HG02938 (cell line): ENCODE measurements around the gene RASSF7.

Experiments used
- ATAC-seq: cut with Tn5 transposase; IDR thresholded peaks from one replicate; pipeline ENCODE4 v1.9.1; 2021; ENCODE audit warnings: mild to moderate bottlenecking, moderate library complexity; ENCODE audit not compliant: unreplicated experiment

The RASSF7 gene

DNA sequence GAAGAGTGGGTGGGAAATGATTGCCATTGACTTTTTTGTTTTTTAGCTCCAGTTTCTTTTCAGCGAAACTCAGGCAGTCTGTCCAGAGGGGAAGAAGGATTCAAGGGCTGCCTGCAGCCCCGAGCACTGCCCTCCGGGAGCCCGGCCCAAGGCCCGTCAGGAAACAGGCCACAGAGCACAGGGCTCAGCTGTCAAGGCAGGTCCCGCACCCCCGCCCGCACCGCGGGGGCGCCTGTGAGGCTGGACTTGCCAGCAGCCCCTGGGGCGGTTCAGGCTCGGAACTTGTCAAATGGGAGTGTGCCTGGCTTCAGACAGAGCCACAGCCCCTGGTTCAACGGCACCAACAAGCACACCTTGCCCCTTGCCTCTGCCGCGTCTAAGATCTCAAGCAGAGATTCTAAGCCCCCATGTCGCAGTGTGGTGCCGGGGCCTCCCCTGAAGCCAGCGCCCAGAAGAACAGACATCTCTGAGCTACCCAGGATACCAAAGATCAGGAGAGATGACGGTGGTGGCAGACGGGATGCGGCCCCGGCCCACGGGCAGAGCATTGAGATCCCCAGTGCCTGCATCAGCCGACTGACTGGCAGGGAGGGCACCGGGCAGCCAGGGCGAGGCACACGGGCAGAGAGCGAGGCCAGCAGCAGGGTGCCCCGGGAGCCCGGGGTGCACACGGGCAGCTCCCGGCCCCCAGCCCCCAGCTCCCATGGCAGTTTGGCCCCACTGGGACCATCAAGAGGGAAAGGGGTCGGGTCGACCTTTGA lies 46.4 kb downstream of the RASSF7 start:
- ATAC-seq = no peak

DNA sequence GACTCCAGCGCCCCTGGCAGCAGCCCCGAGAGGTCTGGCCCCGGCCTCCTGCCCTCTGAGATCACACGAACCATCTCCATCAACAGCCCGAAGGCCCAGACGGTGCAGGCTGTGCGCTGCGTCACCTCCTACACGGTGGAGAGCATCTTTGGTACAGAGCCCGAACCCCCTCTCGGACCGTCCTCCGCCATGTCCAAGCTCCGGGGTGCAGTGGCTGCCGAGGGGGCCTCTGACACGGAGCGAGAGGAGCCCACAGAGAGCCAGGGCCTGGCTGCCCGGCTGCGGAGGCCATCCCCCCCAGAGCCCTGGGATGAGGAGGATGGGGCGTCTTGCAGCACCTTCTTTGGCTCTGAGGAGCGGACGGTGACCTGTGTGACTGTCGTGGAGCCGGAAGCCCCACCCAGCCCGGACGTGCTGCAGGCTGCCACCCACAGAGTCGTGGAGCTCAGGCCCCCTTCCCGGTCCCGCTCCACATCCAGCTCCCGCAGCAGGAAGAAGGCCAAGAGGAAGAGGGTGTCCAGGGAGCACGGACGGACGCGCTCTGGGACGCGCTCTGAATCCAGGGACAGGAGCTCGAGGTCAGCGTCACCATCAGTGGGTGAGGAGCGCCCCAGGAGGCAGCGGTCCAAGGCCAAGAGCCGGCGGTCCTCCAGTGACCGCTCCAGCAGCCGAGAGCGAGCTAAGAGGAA lies 47.3 kb downstream of the RASSF7 start:
- ATAC-seq = no peak

DNA sequence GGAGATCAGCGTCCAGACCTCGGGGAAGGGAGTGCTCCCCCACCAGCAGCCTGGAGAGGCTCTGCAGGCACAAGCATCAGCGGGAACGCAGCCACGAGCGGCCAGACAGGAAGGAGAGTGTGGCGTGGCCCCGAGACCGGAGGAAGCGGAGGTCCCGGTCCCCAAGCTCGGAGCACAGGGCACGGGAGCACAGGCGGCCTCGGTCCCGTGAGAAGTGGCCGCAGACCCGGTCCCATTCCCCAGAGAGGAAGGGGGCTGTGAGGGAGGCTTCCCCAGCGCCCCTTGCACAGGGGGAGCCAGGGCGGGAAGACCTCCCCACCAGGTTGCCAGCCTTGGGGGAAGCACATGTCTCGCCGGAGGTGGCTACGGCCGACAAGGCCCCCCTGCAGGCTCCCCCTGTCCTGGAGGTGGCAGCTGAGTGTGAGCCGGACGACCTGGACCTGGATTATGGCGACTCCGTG lies 48.1 kb downstream of the RASSF7 start:
- no peak for ATAC-seq

DNA sequence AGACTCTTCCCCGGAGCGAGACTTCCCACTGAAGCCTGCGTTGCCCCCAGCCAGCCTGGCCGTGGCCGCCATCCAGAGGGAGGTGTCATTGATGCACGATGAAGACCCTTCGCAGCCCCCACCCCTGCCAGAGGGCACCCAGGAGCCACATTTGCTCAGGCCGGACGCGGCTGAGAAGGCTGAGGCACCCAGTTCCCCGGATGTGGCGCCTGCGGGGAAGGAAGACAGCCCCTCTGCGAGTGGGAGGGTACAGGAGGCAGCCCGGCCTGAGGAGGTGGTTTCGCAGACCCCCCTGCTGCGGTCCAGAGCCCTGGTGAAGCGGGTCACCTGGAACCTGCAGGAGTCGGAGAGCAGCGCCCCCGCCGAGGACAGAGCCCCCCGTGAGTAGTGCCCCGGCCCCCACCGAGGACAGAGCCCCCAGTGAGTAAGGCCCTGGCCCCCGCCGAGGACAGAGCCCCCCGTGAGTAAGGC lies 48.6 kb downstream of the RASSF7 start:
- no peak for ATAC-seq

- no peak for ATAC-seq
Measured at GRCh38 chr11:610146-610801, 49.5 kb downstream of the RASSF7 start.

- ATAC-seq = no peak
Measured at GRCh38 chr11:611001-611996, 50.5 kb downstream of the RASSF7 start.

DNA sequence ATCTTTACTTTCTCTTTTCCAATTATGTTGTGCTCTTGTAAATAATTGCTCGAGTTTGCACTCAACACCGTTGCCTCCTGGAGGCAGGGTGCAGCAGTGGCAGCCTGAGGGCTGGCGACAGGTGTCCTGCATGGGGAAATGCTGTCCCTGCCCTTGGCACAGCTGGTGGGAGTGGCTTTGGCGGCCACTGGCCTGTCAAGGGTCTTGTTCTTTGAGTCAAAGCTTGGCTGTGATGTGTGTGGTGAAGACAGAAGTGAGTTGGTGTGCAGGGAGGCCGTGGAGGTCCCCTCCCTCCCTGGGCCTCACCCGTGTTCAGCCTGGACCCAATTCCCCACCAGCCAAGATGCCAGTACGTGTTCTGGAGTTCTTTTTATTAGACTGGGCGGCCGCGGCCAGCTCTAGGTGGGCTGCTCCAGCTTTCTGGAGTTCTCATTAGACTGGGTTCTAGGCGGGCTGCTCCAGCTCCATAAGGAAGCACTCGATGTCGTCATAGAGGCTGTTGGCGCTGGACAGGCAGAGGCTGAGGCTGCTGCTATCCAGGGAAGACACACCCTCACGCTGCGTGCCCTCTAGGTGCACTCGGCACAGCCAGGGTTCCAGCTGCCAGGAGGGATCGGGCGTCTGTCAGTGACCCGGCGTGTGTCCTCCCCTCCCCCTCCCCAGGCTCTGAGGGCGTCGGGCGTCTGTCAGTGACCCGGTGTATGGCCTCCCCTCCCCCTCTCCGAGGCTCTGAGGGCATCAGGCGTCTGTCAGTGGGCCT lies 51.6 kb downstream of the RASSF7 start:
- no peak for ATAC-seq

DNA sequence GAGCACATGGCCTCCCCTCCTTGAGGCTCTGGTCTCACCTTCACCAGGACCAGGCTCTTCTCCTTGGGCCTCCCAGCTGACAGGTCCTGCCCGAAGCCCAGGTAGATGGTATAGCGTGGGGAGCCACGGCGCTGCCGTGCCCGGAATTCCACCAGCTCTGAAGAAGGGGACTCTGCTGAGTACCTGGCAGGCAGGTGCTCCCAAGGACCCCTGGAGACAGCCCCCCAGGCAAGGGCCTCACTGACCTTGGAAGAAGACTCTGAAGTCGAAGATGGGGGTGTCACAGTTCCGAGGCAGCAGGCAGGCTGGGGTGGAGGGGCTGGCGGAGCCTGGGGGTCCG lies 52.2 kb downstream of the RASSF7 start:
- no peak for ATAC-seq

DNA sequence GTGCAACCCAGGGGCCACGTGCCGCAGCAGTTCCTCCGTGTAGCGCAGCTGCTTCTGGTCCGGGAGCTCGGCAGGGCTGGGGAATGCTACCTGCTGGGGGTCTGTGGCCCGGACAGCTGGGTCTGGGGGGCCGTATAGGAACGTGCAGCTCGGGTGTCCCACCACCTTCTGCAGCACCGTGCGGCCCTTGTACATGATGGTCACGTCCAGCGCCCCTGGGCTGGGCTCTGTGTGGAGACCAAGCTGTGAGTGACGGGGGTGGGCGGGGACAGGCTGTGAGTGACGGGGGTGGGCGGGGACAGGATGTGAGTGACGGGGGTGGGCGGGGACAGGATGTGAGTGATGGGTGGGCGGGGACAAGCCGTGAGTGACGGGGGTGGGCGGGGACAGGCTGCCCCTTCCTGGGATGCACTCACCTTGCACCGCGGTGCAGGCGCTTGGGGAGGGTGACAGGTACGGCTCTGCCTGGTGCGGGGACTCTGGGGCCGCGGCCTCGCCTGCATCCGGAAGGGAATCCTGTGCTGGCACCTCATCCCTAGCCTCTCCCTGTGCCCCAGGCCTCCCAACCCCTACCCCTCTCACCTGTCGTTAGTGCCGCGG lies 52.7 kb downstream of the RASSF7 start:
- no peak for ATAC-seq
